Activated CD4-positive, CD25-positive, alpha-beta regulatory T cell treated with anti-CD3 and anti-CD28 coated beads, Interleukin-2, amount 50 U/mL, for 24 hours (primary cell): ENCODE data around the gene PARP11.
A peak's percentile ranks its signal among the peaks of the same experiment; 100 is the strongest.

Experiments used
- ATAC-seq, 2 donors: fragments of 150-1000 bp; cut with Tn5 transposase; one replicate each; pipeline ENCODE4 v1.10.0; 2021; ENCODE audit warnings: mild to moderate bottlenecking in 1 of 2, moderate library complexity in 1 of 2

PARP11 gene

DNA sequence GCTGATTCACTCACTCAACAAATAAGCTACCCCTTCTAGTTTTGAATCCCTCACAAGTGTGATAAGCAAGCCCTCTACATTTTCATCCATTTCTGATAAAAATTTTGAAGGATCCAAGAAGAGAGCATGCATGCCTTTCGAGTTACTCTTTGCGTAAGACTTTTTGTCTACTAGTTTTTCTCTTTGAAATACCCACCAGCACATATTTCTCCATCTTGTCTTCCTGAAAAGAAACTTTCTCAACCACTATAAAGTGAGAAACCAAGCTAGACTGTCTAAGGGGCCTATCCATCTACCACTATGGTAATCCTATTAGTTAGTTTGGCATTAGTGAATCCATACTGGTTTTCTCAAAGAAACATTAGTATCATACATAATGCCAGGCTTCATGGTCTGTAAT is 56.9 kb downstream of the PARP11 start:
- no peak for ATAC-seq

DNA sequence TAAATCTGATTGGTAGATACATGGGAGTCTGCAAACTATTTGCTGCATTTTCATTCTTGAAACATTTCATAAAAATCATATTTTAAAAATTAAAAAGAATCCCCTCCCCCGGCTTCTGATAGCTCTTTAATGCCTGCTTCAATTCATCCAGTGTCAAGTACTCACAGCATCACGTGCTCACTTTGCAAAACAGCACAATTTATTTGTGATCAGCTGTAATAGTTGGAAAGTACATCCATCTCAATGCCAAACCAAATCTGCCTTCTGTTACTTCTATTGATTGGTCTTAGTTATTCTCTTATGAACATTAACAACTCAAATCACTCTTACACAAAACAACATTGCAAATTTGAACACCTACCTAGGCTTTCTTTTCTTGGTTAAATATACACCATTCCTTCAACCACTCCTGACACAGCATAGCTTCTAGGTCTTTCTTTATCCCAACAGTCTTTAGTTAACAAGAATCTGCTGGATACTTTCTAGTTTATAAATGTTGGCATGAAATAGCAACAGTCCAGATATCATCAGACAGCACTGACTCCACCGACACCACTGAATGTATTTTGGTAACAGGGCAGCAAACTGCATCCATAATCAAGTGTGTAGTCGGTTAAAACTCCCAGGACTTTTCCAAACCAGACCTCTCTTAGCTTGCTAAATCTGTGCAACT is 58.0 kb downstream of the PARP11 start:
- ATAC-seq, result no peak

DNA sequence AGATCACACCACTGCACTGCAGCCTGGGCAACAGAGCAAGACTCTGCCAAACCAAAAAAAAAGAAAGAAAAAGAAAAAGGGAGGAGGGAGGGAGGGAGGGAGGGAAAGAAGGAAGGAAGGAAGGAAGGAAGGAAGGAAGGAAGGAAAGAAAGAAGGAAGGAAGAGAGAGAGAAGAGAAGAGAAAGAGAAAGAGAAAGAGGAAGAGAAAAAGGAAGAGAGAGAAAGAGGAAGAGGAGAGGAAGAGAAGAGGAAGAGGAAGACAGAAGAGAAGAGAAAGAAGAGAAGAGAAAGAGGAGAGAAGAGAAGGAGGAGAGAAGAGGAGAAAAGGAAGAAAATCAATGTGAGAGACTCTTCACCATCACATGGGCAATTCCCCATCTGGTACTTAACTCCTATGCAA is 62.7 kb downstream of the PARP11 start:
- no peak for ATAC-seq

DNA sequence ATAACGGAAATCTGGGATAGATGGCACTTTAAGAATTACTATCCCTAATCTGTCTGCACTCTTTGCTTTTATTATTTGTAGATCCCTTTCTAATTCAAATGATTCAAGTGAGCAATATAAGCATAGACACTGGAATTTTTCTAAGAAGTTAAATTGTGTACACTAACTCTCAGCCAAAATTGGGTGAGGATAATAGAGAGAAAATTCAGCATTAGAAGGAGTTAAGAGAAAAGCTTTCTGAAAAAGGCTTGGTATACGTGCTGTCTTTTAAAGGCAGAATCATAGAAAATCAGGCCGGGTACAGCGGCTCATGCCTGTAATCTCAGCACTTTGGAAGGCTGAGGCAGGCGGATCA is 63.2 kb downstream of the PARP11 start:
- no peak for ATAC-seq

DNA sequence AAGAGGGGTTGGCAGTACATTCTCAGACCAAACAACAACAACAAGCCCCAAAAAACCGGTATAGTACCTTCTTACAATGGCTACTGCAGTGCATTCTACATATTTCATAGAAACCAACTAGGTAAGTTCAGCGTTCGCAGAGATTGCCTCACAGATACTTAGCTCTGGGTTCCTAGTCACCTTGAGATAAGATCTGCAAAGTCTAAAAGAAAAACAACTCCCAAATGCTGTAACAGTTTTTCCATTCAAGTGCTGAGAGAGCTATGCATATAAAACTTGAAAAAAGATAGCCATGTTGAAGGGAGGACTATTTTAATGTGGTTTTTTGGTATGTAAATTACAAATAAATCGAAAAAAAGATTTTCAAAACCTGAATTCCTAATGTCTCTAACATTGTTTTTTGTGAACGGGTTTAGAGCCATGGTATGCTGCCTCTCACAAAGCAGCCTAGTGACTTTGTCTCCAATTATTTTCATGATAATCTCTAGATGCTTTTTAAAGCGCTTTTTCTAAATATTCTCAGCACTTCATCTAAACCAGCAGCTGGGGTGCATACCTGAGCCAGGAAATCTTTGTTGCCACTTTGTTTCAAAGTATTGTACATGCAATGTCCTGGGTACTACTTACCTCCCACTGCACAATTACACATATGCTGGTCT is 63.7 kb downstream of the PARP11 start:
- no peak for ATAC-seq

DNA sequence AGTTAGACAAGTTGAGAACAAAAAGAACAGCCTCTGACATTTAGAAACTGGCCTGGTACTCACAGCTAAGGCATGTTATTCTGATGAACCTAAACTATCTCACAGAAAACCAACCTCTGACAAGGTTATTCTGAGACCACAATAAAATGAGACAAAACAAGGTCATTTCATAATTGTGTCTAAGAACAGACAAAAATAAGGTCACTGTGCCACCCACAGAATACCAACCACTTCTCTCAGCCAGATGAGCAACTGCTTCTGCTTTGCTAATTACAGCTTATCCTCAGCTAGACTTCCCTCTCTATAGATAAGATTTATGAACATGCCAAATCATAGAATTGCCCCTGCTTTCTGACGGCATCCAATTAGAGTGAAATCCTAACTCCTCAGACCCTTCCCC is 68.1 kb downstream of the PARP11 start:
- peak; percentile 41 to 45 for ATAC-seq

DNA sequence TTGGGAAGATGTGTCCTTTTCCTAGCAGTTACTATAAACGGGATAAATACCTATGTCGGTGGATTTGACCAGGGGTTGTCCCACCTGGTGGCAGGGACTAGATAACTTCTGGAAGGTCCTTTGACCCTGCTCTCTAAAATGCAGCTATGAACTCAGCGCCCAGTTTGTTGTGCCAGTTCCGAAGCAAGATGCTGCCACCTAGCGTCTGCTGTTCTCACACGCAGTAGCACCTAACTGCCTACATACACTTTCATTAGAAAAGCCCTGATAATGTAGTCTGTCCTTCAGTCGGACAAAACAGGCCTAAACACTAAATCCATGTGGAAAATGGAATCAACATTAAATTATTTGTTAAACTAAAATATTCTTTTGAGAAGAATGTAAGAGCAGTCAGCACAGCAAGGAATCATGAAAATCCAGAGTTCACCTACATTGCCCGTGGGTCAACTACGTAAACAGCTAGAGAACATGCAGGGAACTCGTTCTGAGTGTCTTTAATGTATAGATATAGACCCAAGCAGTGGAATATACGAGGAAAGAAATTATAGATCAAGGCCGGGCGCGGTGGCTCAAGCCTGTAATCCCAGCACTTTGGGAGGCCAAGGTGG is 69.2 kb downstream of the PARP11 start:
- ATAC-seq, result peak; percentile 63

DNA sequence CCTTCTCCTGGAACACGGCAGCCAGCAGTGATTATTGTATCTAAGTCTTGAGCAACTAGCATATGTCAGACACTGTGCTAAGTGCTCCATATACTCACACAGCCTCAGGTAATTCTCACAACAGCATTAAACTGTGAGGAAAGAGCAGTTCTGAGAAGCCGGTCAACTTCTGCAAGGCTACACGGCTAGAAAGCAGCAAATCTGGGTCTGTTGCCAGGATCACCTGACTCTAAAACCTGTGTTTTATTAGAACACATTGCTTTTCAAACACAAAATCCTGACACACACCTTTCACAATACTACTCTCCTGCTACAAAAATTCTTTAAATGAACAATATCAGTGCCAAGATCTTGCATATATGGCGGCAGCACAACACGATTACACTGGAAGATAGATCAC is 70.5 kb downstream of the PARP11 start:
- ATAC-seq, result no peak

DNA sequence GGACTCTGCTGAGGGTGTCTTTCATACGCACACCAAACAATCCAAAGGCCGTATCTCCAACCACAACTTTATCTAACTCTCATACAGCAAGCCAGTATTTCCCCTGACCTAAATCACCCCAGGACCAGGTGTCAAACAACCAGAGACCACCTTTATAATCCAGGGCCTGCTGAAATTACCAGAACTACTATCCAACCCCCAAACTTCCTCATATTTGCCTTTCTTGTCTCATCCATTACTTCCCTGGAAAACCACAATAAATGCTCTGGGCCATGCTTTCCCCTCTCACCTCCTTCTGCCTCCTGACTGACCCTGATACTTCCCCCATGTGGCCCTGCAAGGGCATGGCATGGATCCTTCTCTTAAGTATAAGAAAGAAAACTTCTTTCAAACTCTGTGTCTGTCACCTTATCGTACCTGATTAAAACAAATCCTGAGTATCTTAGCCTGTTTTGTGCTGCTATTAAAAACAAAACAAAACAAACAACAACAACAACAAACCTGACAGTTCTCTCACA is 75.6 kb downstream of the PARP11 start:
- ATAC-seq, result no peak

DNA sequence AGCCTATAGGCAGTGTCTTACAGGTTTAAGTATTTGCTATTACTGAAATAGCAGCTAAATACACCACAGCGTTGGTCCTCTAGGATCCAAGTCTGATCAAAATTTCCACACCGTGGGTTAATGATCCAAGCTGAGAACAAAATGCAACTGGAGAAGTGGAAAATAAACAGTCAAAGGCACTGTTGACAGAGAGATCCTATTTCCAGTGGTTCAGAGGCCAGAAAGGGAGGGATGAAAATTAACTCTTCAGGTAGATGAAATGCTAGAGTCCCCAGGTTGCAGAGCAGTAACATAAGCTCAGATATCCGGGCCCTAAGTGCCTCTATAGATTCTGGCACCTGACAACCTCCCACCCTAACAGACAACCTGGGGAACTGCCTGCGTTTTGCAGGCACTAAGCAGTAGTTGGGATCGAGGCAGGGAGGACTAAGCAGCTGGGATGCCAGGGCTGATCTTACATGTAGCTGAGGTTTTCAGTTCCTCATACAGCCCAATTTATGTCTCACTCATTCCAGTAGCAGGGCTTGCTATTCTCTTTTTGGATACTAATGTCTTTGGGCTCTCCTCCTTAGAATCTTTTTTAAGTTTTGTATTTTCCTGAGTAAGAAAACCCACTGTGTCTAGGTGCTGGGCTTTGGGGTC is 77.6 kb downstream of the PARP11 start:
- ATAC-seq, result no peak

DNA sequence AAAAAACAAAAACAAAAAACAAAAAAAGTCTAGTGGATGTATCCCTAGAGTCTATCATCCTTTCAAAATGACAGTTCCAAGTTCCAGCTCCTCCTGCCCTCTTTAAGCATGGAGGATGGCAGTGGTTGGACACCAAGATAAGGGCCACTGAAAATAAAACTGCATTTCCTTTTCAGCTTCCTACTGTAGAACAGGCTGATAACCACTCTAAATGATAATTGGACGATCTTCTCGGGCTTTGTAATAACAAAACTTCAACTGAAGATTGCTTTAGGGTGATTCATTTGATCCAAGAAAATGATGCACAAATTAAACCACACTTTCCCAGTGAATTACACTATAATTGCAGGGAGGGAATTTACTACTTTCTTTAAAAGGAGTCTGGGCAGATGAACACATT is 78.1 kb downstream of the PARP11 start:
- ATAC-seq, result no peak

DNA sequence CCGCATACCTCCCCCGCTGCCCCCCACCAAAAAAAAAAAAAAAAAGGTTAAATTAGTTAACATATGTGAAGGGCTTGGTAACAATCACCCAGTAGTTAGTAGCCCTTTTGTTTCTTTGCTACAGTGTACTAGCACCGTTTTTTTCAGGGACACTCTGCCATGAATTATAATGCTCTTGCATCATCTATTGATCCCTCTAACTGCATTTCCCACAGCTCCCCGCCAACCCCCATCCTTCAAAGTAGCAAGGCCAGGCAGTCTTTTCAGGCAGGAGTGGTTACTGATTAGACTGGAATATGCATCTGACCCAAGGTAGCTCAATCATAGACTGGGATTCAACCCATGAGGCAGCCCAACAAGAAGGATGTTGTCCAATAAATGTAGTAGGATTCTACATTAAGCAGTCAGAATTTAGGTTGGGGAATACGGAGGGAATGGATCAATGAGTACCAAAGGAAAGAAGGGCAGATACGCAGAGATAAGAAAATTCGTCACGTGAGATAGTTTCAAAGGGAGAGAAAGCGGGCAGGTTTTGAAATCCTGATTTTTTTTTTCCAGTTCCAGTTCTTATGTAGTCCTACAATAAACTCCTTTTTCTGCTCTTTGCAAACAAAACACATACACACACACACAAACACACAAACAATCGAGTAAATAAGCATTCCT is 80.4 kb downstream of the PARP11 start:
- ATAC-seq, result no peak

DNA sequence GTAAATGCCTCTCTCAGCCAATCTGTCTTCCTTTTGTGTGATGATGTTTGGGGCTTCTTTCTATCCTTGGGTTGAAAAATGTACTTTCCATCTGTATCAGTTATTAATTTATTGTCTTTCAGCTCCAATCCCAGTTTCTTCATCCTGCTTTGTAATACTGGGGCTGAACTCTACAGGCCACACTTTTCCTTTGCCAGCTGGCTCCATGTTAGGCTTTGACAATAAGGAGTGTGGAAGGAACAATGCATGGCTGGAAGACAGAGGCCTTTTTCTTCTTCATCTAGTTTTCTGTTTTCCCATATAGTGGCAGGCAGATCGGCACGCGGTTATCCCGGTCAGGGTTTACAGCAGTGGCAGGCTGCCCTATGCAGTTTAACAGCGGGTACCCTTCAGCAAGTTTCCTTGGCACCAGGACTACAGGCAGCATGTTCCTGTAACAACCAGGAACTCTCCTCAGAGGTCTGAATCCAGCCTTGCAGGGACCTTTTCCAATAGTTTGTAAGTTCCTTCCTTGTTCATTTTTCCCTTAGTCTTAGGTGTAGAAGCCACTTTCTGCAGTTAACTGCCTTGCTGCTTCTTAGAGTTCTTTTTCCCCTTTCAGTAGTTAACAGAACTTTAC is 81.8 kb downstream of the PARP11 start:
- ATAC-seq, result no peak

DNA sequence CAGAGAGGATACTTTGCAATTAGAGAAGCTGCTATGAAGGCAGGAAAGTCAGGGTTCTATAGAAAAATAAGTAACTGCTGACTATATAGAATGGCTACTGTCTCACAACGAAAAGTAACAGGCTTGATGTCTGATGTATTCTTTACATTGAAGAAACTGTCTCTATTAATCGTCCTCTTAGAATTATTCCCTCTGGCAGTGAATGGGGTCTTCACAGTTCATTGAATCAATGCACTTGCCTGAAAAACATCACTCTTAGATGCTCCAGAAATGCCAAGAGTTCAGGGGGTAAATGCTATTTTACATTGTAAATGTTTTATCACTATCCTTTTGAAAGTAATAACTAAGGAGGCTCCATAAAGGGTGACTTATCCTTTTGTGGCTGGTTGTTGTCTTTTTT is 82.6 kb downstream of the PARP11 start:
- ATAC-seq, result no peak

DNA sequence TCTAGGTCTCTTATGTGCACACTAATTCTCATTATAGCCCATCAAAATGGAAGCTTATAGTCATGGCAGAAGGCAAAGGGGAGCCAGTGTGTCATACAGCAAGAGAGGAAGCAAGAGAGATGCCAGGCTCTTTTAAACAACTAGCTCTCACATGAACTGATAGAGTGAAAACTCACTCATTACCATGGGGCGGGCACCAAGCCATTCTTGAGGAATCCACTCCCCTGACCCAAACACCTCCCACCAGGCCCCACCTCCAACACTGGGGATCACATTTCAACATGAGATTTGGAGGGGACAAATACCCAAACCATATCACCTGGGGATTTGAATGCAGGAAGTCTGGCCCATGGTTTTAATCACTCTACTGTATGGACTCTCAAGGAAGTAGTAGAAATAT is 83.4 kb downstream of the PARP11 start:
- ATAC-seq, result no peak

DNA sequence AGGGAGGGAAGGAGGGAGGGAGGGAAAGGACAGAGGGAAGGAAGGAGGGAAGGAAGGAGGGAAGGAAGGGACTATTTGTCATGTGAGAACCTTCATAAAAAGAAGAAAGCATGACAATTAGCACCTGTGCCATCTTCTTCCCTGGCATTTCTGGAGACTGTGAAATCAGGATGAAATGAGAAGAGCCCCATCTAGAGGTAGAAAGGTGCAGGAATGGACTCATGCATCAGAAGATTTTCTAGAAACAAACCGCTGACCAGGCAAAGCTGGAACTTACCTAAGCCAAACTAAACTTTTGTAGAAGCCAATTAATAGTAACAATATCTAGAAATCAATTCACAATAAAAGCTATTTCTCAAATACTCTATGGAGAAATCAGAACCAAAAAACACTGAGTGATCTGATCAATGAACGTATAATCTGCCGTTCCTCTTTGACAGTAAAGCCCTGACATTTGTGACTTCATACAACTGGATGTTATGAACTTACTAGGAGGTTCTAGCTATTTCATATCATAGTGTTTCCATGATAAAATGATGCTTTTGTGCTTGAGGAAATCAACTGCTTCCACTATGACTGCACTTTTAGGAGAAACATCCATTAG is 95.9 kb downstream of the PARP11 start:
- peak in 1 of 2 donors; percentile 43 for ATAC-seq

DNA sequence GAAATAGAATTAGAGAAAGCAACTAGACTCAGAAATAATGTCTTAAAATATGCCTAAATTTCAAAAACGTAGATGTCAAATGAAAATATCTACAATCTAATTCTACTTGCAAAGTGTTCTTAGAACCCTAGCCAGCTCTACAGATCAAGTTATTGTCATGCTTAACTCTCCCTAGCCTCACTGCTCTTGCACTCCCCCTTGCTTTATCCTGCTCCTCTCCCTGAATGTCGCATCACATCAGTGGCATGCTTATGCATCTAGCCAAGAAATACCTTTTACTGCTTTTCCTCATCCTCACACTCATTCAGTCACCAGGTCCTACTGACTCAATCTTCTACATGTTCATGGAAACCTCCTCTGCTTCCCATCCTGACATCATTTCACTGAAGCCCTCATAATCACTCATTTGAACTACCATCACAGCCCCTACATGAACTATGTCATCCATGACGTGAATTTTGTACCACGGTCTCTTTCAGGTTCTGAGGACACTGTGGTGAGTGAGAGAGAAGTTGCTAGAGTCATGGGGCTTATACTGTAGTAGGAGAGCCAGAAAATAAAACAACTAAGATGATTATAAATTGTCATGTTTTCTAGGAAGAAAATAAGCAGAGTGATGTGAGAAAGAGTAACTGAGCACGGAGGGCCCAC is 97.7 kb downstream of the PARP11 start:
- ATAC-seq, result no peak

DNA sequence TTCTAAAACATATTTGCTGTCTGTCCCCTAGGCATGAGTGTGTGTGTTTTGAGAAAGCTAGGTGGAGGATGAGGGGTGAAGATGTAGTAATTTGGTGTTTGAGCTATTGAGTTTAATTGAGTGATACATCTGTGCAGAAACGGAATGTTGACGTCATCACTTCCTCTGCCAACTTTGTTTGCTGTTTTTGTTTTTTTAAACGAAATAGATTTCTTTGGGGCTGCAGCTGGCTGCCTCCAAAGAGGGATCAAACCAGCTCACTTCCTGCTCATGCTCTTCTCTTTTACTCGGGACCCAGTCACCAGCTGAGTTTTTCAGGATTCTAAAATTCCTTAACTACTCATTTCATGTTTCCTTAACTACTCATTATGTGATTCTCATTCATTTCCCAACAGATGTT is 100.8 kb downstream of the PARP11 start:
- ATAC-seq, result no peak

DNA sequence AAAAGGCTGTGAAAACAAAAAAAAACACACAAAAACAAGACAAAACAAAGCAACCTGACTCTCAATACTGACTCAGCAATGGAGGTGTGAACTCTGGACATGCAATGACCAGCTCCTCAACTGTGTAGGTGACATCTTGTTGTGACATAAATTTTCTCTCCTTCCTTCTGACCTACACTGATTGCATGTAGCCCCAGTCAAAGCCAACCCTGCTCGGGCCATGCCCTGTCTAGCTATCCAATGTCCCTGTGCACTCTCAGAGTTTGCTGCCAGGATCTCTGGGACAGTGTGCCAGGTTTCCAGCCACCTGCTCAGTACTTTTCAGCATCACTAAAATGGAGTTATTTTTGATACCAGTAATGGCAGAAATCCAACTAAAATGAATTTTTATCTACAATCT is 101.3 kb downstream of the PARP11 start:
- peak in 1 of 2 donors; percentile 24 for ATAC-seq

DNA sequence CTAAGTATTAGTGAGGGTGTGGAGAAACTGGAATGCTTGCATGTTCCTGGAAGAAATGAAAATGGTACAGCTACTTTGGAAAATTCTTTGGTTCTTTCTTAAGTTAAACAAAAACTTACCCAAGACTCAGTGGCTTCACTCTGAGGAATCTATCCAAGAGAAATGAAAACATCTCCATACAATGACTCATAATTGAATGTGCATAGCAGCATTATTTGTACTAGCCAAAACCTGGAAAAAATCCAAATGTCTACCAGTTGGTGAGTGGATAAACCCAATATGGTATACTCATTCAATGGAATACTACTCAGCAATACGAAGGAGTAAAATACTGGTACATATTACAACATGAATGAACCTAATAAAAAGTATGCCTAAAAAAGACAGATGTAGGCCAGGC is 102.3 kb downstream of the PARP11 start:
- no peak for ATAC-seq

DNA sequence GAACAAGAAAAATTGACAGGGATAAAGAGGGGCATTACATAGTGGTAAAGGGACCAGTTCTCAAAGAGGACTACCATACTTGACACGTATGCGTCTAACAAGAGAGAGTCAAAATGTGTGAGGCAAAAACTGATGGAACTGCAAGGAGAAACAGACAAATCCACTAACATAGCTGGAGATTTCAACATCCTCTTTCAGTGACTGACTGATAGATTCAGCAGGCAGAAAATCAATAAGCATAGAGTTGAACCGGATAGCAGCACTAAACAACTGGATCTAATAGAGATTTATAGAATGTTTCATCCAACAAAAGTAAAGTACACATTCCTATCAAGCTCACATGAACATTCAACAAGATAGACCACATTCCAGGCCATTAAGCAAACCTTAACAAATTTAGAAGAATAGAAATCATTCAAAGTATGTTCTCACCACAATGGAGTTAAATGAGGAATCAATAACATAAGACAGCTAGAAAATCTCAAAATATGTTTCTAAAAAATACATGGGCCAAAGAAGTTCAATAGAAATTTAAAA is 104.2 kb downstream of the PARP11 start:
- ATAC-seq, result no peak
